Medulla oblongata (tissue), 1 donor: ENCODE data around the gene GGCT.
"Not testable (repeated sequence)": the region's sequence is repeated elsewhere in the genome, so short reads cannot be mapped to it uniquely, and the experiment has no call there.

ENCODE experiments used
- DNase-seq: peaks from one replicate; pipeline ENCODE4 v3.0.0-alpha.2; 2015; ENCODE audit errors: extremely low spot score

The GGCT gene

GRCh38 chr7:30515761-30516160 is 11.1 kb upstream of the GGCT start:
- no peak for DNase-seq

GRCh38 chr7:30514776-30515175 is 10.1 kb upstream of the GGCT start:
- no peak for DNase-seq

- DNase-seq, result no peak
These were observed 9.5 kb upstream of the GGCT start for GRCh38 chr7:30514177-30514576.

- no peak for DNase-seq
These were observed 9.1 kb upstream of the GGCT start for GRCh38 chr7:30513762-30514161.

GRCh38 chr7:30511973-30512662 is 7.5 kb upstream of the GGCT start:
- no peak for DNase-seq

- no peak for DNase-seq
These were observed 6.9 kb upstream of the GGCT start for GRCh38 chr7:30511494-30511893.

GRCh38 chr7:30510124-30511075 is 5.8 kb upstream of the GGCT start:
- peak; percentile 32 for DNase-seq

GRCh38 chr7:30509171-30509857 is 4.7 kb upstream of the GGCT start:
- DNase-seq, result not testable (repeated sequence)

- not testable (repeated sequence) for DNase-seq
These were observed 2.8 kb upstream of the GGCT start for GRCh38 chr7:30507346-30507900.

- no peak for DNase-seq
These were observed 607 bp upstream of the GGCT start for GRCh38 chr7:30505174-30505697.

- no peak for DNase-seq
These were observed 1.1 kb downstream of the GGCT start for GRCh38 chr7:30503274-30504212.

- DNase-seq, result no peak
These were observed 2.0 kb downstream of the GGCT start for GRCh38 chr7:30502470-30503251.

GRCh38 chr7:30501264-30501663 is 3.4 kb downstream of the GGCT start:
- no peak for DNase-seq

GRCh38 chr7:30493228-30493627 is 11.4 kb downstream of the GGCT start:
- DNase-seq, result no peak

- no peak for DNase-seq
These were observed 13.2 kb downstream of the GGCT start for GRCh38 chr7:30491417-30491816.

GRCh38 chr7:30487371-30487770 is 17.3 kb downstream of the GGCT start:
- DNase-seq, result no peak

GRCh38 chr7:30485667-30486066 is 19.0 kb downstream of the GGCT start:
- DNase-seq, result no peak

- not testable (repeated sequence) for DNase-seq
These were observed 23.2 kb downstream of the GGCT start for GRCh38 chr7:30481416-30481815.

- peak; percentile 40 for DNase-seq
These were observed 25.2 kb downstream of the GGCT start for GRCh38 chr7:30479202-30480120.
